ENCODE results near the gene DCP1B. TPM values are rescaled to one million over a fixed set of nuclear protein-coding genes. Genes with fewer than 3 reads are reported as not detected.

Gene DCP1B
- total and polyA plus RNA-seq, 11 donors, result 1.3 to 5.7 (median 2.4) TPM

- no peaks in the 10 kb centered on the region for H3K27me3 ChIP-seq
- ATAC-seq, result no peak
- 73 to 87% (median 80%) methylated on average over 2 of the region's 2 CpGs for WGBS, 4 donors
- peaks cover 0 to 16% (median 5%) of the 10 kb centered on the region in 12 donors for H3K4me1 ChIP-seq
- no peak overlapping the region for H3K4me3 ChIP-seq
- intact Hi-C loops (cut with DNase I), result loop anchor here in 1 of 10 donors (5.0 kb wide), 1 partner anchor 66 kb away; no protein-coding TSS in a partner anchor
- H3K9me3 ChIP-seq, result no peaks in the 10 kb centered on the region
- no peak for DNase-seq
- TF ChIP-seq CTCF (IDR thresholded peaks at IDR 0.05) (no peak), POLR2A (IDR thresholded peaks at IDR 0.05) (no peak)
- peaks cover 0 to 63% (median 45%) of the 10 kb centered on the region in 9 donors for H3K36me3 ChIP-seq
- H3K27ac ChIP-seq, result peak overlapping the region in 6 of 12 donors; percentile 6 to 89 (median 52)
Observed at GRCh38 chr12:1965916-1966315, 38.3 kb downstream of the DCP1B start.

- DNase-seq, result no peak
- H3K9me3 ChIP-seq, result no peaks in the 10 kb centered on the region
- 89 to 95% (median 93%) methylated on average over 5 of the region's 5 CpGs for WGBS, 4 donors
- H3K4me1 ChIP-seq, result peaks cover 0 to 9% (median 0%) of the 10 kb centered on the region in 12 donors
- H3K27me3 ChIP-seq, result no peaks in the 10 kb centered on the region
- H3K36me3 ChIP-seq, result peaks cover 0 to 63% (median 47%) of the 10 kb centered on the region in 9 donors
- peak overlapping the region in 1 of 12 donors; percentile 77 for H3K27ac ChIP-seq
- intact Hi-C loops (cut with DNase I), result no loop called here
- no peak overlapping the region for H3K4me3 ChIP-seq
- no peak for TF ChIP-seq POLR2A (IDR thresholded peaks at IDR 0.05)
- no peak for TF ChIP-seq CTCF (IDR thresholded peaks at IDR 0.05)
- ATAC-seq, result peak in 1 of 4 donors; percentile 48
Observed at GRCh38 chr12:1962051-1963020, 41.9 kb downstream of the DCP1B start.

- intact Hi-C loops (cut with DNase I), result no loop called here
- no peak for DNase-seq
- Histone ChIP-seq H3K36me3 (peaks cover 0 to 57% (median 24%) of the 10 kb centered on the region in 9 donors), H3K27me3 (no peaks in the 10 kb centered on the region), H3K4me1 (no peaks in the 10 kb centered on the region), H3K4me3 (no peak overlapping the region), H3K9me3 (no peaks in the 10 kb centered on the region), H3K27ac (no peak overlapping the region)
- TF ChIP-seq CTCF (IDR thresholded peaks at IDR 0.05) (no peak), POLR2A (IDR thresholded peaks at IDR 0.05) (no peak)
- WGBS, 4 donors, result 92 to 97% (median 96%) methylated on average over 3 of the region's 3 CpGs
- no peak for ATAC-seq
Observed at GRCh38 chr12:1956716-1957115, 47.5 kb downstream of the DCP1B start.

GRCh38 chr12:1949771-1950470, 54.3 kb downstream of the DCP1B start:
- WGBS, 4 donors, result 74 to 80% (median 77%) methylated on average over 13 to 15 of the region's 15 CpGs
- DNase-seq (no peak), ATAC-seq (peak in 3 of 4 donors; percentile 63 to 81 (median 73))
- intact Hi-C loops (cut with DNase I), result no loop called here
- no peak overlapping the region for H3K4me3 ChIP-seq
- no peak for TF ChIP-seq CTCF (IDR thresholded peaks at IDR 0.05)
- no peak for TF ChIP-seq POLR2A (IDR thresholded peaks at IDR 0.05)
- H3K4me1 ChIP-seq, result peaks cover 0 to 10% (median 0%) of the 10 kb centered on the region in 12 donors
- H3K27me3 ChIP-seq, result no peaks in the 10 kb centered on the region
- peaks cover 0 to 96% (median 70%) of the 10 kb centered on the region in 9 donors for H3K36me3 ChIP-seq
- no peaks in the 10 kb centered on the region for H3K9me3 ChIP-seq
- peak overlapping the region in 9 of 12 donors; percentile 17 to 83 (median 42) for H3K27ac ChIP-seq
